ENCODE data around the gene PRELID1. TPM values are rescaled to one million over a fixed set of nuclear protein-coding genes. Genes with fewer than 3 reads are reported as not detected.

The PRELID1 gene
- polyA plus RNA-seq, 1 experiment: 245 TPM

DNA sequence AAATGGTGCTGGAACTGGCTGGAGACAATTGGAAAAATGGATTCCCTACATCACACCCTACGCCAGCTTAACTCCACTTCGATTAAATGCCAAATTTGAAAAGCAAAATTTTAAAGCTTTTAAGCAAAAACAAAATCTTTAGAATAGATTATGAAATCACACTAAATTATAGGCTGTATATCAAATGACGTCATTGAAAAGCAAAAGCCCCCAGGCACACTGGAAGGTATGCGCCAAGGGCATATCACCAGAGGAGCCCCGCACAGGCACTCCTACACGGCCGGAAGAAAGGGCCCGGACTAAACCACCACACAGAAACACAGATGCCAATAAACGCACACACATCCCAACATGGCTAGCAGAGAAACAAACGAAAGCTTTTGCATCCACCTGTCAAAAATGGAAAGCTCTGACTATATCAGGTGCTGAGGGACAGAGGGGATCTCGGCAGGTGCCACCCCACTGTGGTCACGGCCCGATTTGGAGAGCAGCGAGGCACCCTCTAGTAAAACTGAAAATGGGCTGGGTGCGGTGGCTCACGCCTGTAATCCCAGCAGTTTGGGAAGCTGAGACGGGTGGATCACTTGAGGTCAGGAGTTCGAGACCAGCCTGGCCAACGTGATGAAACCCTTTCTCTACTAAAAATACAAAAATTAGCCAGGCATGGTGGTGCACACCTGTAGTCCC, 25.1 kb downstream of the PRELID1 start:
- no peak for DNase-seq (ENCODE audit: low read depth)
- Histone ChIP-seq H3K36me3 (ENCODE audit: control insufficient read depth, insufficient read depth, low read length) (peaks cover 15% of the 10 kb centered on the region), H3K27me3 (ENCODE audit: control insufficient read depth, insufficient read depth, low read length) (no peaks in the 10 kb centered on the region), H3K4me3 (ENCODE audit: low read depth, low read length) (no peak overlapping the region)
- ChIA-PET CTCF (interaction anchor here (1.3 to 4.3 kb wide), 5 partner anchors 11 to 215 kb away, joined by 4 to 22 read pairs (median 9); no protein-coding TSS in a partner anchor), POLR2A (no interaction called here)
- TF ChIP-seq, protein P1, sequence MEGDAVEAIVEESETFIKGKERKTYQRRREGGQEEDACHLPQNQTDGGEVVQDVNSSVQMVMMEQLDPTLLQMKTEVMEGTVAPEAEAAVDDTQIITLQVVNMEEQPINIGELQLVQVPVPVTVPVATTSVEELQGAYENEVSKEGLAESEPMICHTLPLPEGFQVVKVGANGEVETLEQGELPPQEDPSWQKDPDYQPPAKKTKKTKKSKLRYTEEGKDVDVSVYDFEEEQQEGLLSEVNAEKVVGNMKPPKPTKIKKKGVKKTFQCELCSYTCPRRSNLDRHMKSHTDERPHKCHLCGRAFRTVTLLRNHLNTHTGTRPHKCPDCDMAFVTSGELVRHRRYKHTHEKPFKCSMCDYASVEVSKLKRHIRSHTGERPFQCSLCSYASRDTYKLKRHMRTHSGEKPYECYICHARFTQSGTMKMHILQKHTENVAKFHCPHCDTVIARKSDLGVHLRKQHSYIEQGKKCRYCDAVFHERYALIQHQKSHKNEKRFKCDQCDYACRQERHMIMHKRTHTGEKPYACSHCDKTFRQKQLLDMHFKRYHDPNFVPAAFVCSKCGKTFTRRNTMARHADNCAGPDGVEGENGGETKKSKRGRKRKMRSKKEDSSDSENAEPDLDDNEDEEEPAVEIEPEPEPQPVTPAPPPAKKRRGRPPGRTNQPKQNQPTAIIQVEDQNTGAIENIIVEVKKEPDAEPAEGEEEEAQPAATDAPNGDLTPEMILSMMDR (IDR thresholded peaks at IDR 0.05; ENCODE audit: insufficient read depth, low read depth, low read length): no peak

DNA sequence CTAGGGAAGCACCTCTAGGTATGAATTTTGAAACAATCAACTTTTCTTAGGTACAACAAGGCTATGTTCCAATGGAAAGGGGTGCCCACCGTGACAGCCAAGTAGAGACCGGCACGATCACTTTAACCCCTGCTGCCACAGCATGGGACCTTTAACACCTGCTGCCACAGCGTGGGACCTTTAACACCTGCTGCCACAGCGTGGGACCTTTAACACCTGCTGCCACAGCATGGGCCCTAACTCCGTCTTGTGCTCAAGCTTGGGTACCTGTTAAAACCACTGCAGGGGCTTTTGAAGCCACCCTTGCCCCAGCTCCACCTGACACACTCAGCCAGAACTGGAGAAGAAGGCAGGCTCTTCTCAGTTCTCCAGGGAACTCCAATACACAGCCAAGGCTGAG, 26.3 kb downstream of the PRELID1 start:
- POLR2A ChIA-PET: no interaction called here

DNA sequence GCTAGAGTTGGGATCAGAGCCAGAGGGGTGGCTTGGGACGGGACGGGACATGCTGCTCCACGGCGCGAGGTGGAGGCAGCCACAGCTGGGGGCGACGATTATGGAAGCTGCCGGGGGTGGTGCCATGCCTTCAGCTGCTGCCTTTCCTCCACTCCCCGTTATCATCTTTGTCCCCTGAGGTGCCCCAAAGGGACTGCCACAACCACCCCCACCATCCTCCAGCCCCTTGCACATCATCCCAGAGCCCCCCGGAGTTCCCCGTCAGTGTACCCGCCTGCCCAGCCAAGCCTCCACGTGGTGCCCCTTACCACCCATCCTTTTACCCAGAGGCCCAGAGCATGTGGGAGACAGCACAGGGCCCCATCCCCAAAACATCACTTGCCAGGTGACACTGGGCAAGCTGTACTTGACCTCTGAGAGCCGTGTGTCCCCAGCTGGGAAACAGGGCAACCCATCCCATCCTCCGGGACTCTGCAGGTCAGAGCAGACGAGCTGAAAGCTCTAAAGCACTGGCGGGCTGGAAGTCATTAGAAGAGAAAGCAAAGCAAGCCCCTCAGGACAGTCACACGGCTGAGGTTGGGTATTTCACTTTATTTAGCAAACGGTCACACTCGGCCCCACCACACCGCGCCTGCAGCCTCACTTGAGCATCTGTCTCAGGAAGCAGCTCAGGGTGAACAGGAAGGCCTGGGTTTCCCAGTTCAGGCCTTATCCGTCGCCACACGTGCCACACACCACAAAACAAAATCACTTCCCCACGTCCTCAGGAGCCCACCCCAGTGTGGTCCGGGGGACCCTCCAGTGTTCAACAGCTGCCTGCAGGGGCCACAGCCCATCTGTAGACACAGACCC, 27.6 kb downstream of the PRELID1 start:
- POLR2A ChIA-PET: no interaction called here
- no peak for DNase-seq (ENCODE audit: low read depth)
- Histone ChIP-seq H3K27me3 (ENCODE audit: control insufficient read depth, insufficient read depth, low read length) (no peaks in the 10 kb centered on the region), H3K4me3 (ENCODE audit: low read depth, low read length) (no peak overlapping the region), H3K36me3 (ENCODE audit: control insufficient read depth, insufficient read depth, low read length) (peaks cover 36% of the 10 kb centered on the region)
- CTCF ChIA-PET: interaction anchor here (1.2 to 8.3 kb wide), 2 partner anchors 13 to 71 kb away, joined by 3 to 36 read pairs; no protein-coding TSS in a partner anchor
- TF ChIP-seq, protein P1 (IDR thresholded peaks at IDR 0.05; ENCODE audit: insufficient read depth, low read depth, low read length): no peak

More for the DNA sequence above, 26.3 kb downstream of the PRELID1 start:
- CTCF ChIA-PET: interaction anchor here (1.2 to 8.3 kb wide), 3 partner anchors 12 to 72 kb away, joined by 3 to 36 read pairs (median 3); no protein-coding TSS in a partner anchor
- TF ChIP-seq, protein P1 (IDR thresholded peaks at IDR 0.05; ENCODE audit: insufficient read depth, low read depth, low read length): no peak
- DNase-seq (ENCODE audit: low read depth): no peak
- Histone ChIP-seq H3K27me3 (ENCODE audit: control insufficient read depth, insufficient read depth, low read length) (no peaks in the 10 kb centered on the region), H3K36me3 (ENCODE audit: control insufficient read depth, insufficient read depth, low read length) (peaks cover 24% of the 10 kb centered on the region), H3K4me3 (ENCODE audit: low read depth, low read length) (no peak overlapping the region)

- peaks cover 44% of the 10 kb centered on the region for H3K36me3 ChIP-seq (ENCODE audit: control insufficient read depth, insufficient read depth, low read length)
- no peaks in the 10 kb centered on the region for H3K27me3 ChIP-seq (ENCODE audit: control insufficient read depth, insufficient read depth, low read length)
- TF ChIP-seq, protein P1 (IDR thresholded peaks at IDR 0.05; ENCODE audit: insufficient read depth, low read depth, low read length): no peak
- ChIA-PET POLR2A (no interaction called here), CTCF (interaction anchor here (1.1 to 8.3 kb wide), 3 partner anchors 14 to 38 kb away, joined by 3 to 36 read pairs (median 4); no protein-coding TSS in a partner anchor)
- no peak overlapping the region for H3K4me3 ChIP-seq (ENCODE audit: low read depth, low read length)
- DNase-seq (ENCODE audit: low read depth): no peak
Measured at GRCh38 chr5:177332031-177332895, 28.7 kb downstream of the PRELID1 start.
